Skeletal muscle cell (primary cell): ENCODE data around the gene DYNLL1.
"Not testable (repeated sequence)": the region's sequence is repeated elsewhere in the genome, so short reads cannot be mapped to it uniquely, and the experiment has no call there.

Experiments
- DNase-seq: peaks from one replicate; pipeline ENCODE4 v3.0.0-alpha.2; 2010; ENCODE audit warnings: low read depth
- H3K4me3 ChIP-seq: 2 replicates; pipeline ENCODE4 v1.5.1; 2011; ENCODE audit warnings: low read depth, mild to moderate bottlenecking, control low read depth, low read length, moderate library complexity

DYNLL1 gene

DNA sequence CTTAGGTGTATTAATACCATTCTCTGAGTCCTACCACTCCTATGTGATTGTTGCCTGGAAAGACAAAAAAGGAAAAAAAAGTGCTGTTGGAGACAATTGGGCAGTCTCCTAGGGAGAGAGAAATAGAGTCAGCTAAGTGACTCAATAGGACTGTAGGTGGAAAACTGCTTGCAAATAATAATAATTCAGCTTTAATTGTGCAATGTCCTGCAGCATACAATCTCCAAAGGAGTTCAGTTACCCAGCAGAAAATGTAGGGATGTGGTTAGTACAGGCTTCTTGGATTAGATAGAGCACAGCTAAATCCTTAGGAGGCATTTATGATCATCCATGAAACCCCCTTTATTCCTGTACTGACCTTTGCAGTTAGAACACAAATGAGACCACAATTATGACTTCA lies 23.4 kb upstream of the DYNLL1 start:
- no peak for DNase-seq

DNA sequence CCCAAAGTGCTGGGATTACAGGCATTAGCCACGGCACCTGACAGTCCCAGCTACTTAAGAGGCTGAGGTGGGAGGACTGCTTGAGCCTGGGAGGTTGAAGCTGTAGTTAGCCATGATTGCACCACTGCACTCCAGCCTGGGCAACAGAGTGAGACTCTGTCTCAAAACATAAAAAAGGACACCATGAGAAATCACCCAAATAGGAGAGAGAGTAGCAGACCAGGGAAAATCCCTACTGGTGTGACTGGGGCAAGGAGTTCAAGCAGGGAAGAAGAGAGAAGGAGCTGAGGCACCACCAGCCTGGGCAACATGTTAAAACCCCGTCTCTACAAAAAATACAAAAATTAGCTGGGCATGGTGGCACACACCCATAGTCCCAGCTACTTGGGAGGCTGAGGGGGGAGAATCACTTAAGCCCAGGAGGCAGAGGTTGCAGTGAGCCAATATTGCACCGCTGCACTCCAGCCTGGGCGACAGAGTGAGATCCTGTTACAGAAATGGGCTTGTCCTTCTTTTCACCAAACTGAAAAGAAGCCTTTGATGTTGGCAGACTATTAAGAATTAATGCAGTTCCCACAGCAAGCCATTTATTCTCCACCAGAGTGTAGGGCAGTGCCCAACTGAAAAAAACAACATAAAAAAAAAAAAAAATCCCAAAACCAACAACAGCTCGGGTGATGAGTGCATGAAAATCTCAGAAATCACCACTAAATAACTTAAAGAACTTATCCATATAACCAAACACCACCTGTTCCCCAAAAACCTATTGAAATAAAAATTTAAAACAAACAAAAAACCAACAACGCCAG lies 21.9 kb upstream of the DYNLL1 start:
- DNase-seq: no peak
- no peak overlapping the region for H3K4me3 ChIP-seq

More for the DNA sequence above, 23.4 kb upstream of the DYNLL1 start:
- no peak overlapping the region for H3K4me3 ChIP-seq

DNA sequence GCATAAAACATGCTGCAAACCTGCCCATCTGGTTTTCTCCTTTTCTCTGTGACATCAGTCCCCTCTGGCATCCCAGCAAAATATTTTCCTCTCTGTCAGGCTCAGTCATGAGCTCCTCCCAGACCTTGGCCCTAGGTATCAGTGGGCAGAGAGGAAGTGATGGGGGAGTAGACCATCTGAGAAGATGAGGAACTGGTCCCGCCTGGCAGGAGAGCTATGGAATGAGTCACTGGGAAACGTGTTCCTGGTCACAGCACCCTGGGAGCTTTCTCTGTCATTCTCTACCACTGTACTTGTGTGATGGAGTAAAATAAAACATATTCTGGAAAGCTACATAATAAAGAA lies 21.3 kb upstream of the DYNLL1 start:
- DNase-seq: peak; percentile 39
- no peak overlapping the region for H3K4me3 ChIP-seq

DNA sequence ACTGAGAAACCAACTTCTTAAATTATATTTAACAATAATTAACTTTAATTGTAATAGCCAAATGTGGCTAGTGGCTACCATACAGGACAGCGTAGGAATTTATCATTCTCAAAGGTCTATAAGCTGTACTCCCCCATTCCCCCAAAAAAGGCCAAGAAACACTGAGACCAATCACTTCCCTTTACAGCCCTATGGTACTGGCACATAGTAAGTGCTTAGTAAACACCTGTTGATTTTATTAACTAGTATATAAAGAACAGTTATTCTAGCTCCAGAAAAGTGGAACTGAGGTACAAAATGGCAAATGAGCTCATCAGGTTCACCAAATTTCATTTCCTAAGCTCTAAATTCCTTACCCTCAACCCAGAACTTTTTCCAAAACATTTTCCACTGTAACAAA lies 20.3 kb upstream of the DYNLL1 start:
- no peak for DNase-seq
- no peak overlapping the region for H3K4me3 ChIP-seq

DNA sequence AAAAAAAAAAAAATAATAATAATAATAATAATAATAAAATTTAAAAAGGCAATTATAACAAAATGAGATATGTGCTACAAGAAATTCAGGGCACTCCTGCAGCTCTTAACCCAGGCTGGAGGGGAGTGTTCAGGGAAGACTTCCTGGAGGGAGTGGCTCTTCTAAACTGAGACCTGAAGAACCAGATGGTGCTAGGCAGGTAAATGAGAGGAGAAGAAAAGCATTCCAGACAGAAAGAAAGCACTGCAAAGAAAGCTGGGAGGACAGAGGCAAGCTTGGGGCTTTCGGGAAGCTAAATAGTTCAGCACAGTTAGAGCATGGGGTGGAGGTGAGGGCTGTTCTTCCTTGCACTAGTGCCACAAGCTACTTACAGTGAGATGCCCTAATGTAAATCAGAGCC lies 16.5 kb upstream of the DYNLL1 start:
- no peak for DNase-seq
- no peak overlapping the region for H3K4me3 ChIP-seq

DNA sequence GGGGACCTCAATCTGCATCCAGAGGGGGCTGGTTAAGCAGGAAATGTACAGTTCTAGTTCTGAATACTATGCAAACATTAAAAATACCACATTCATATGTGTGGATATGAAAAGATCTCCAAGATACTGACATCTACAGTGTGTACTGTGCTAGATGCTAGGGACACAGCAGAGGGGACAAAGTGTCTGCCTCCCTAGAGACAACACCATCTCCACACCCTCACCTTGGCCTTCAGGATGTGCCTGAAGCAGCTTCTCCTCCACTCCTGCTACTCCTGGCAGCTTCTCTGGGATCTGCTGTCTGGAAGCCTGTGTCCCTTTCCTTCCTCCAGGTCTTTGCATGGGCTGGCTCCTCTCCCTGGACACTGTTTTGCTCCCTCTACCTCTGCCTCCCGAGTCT lies 15.7 kb upstream of the DYNLL1 start:
- H3K4me3 ChIP-seq: no peak overlapping the region

DNA sequence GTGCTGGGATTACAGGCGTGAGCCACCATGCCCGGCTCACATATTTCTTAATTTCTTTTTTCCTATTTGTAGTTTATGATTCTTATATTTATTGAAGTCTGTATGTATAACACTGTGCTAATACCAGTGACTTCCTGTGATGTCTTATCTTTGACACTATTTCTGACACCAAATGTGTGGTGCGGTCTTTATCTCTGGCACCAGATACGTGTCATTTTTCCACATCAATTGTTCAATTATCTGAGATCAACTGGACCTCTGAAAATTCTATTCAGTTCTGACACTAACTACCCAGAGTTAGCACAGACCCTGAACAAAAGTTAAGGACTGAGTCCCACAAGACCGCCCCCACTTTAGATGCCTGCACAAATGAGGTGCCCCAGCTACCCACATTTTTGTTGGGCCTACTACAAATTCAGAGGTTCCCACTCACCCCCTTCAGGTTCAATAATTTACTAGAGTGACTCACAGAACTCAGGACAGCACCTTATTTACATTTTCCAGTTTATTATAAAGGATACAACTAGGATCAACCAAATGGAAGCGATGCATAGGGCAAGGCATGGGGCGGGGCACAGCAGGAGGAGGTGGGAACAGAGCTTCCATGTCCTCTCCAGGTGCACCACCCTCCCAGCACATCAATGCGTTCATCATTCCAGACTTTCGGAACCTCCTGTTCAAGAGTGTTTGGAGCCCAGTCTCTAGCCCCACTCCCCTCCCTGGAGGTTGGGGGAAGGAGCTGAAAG lies 14.7 kb upstream of the DYNLL1 start:
- no peak for DNase-seq
- H3K4me3 ChIP-seq: no peak overlapping the region

More for the DNA sequence above, 15.7 kb upstream of the DYNLL1 start:
- no peak for DNase-seq

DNA sequence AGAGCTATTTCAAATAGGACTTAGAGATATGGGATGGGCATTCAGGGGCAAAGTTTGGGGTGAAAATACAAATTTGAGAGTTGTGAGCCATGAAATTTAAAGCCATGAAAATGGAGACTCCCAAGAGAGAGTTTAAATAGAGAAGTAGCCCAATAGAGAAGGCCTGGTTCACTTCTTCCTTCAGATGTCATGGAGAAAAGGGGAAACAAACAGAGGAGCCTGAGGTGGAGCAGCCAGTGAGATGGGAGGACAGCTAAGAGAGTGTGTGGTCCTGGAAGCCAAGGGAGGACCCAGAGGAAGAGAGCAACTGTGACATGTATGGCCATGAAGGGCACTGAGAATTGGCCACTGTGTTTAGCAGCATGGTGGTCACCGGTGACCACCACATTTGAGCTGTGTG lies 12.3 kb upstream of the DYNLL1 start:
- H3K4me3 ChIP-seq: no peak overlapping the region
- no peak for DNase-seq

DNA sequence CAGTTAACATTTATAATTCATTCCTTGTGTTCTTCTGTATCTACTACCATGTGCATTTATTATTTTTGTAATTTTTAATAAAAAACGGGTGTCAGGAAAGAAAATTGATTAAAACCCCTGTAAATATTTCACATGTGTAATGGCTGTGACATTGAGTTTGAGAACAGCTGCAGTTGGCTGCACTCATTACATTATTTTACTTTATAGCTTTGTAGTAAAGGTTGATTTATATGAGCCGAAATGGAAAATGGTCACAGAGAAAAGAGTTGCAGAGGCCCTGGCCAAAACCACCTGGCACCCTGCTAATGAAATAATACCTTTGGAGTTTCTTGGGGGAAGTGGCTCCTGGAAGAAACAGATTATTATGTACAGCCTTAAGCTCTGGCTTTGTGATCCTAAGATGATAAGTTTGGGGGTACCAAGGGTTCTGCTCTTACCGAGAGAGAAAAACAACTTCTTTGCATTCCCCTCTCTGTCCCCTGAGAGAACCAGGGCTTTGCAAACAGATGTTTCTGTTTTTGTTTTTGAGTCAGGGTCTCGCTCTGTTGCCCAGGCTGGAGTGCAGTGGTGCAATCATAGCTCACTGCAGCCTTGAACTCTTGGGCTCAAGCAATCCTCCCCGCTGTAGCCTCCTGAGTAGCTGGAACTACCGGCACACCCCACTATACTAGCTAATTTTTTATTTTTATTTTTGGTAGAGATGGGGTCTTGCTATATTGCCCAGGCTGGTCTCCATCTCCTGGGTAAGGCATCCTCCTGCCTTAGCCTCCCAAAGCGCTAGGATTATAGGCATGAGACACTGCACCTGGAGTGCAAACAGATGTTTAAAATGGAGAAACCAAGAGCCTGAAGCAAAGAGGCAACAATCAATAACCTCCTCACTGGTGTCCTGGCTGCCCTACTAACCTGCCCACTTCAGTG lies 9.7 kb upstream of the DYNLL1 start:
- DNase-seq: no peak
- no peak overlapping the region for H3K4me3 ChIP-seq

DNA sequence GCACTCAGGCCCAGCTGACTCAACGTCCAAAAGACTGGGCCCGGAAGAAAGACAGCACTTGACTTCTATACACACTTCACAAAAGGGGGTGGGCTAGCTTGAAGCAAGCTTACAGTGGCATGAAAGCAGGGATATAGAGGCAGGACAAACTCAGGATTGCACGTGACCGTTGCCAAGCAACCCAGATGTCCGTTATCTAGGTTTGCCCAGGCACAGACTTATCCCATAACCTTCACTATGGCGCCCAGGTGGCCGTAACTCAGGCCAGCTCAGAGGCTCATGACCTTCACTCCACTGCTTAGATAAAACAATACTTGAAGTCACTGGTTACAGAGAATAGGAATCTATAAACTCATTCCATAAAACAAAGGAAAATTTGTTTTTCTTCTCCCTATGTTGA lies 8.4 kb upstream of the DYNLL1 start:
- not testable (repeated sequence) for DNase-seq, H3K4me3 ChIP-seq

DNA sequence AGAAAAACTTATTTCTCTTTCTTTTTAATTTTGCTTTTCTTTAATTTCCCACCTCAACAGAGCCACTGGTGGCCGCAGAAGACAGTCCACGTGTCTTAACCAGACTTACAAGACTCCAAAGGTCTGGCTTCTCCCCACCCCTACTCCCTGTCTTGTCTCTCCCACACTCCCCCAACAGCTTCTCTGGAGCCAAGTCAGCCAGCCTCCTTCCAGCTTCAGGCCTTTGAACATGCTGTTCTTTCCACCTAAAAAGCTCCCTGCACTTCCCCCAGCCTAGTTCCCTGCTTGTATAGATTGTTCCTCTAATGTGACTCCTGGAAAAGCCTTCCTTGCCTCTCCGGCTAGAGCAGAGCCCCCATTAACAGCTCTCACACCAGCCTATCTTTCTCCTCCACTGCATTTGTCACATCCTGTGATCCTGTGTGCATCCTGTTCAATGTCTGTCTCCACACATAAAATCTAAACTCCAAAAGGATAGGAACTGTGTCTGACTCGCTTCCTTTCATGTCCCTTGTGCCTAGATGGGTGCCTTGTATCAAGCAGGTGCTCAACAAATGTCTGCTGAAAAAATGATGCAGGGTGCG lies 7.8 kb upstream of the DYNLL1 start:
- DNase-seq: no peak
- H3K4me3 ChIP-seq: no peak overlapping the region

DNA sequence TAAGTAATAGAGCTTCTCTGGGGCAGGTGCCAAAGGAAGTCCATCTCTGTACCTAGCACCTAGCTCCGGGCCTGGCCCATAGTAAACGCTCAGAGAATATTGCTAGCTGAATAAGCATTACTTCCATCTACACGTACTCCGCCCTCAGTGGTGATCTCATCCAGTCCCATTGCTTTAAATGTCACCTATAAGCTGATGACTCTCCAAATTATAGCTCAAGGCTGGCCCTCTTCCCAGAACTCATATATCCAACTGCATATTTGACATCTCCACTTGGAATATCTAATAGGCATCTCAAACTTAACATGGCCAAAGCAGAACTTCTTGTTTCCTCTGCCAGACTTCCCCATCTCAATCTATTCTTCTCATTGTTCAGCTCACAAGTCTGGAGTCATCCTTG lies 6.9 kb upstream of the DYNLL1 start:
- no peak overlapping the region for H3K4me3 ChIP-seq
- DNase-seq: no peak

DNA sequence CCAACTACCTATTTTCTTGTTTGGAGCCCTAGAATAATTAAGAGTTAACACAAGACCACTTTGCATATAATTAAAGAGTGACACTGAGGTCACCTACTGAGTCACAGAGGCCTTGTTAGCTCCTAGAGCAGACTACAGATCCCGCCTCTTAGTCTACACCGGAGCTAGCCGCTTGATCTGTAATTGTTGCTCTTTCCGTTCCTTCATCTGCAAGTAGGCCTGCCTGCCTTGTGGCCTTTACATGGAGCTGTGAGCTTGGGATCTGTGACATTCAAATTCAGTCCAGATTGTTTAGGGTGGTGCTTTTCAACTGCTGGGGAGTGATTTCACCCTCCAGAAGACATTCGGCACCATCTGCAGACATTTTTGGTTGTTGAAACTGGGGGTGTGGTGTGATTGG lies 5.6 kb upstream of the DYNLL1 start:
- DNase-seq: no peak
- H3K4me3 ChIP-seq: no peak overlapping the region

DNA sequence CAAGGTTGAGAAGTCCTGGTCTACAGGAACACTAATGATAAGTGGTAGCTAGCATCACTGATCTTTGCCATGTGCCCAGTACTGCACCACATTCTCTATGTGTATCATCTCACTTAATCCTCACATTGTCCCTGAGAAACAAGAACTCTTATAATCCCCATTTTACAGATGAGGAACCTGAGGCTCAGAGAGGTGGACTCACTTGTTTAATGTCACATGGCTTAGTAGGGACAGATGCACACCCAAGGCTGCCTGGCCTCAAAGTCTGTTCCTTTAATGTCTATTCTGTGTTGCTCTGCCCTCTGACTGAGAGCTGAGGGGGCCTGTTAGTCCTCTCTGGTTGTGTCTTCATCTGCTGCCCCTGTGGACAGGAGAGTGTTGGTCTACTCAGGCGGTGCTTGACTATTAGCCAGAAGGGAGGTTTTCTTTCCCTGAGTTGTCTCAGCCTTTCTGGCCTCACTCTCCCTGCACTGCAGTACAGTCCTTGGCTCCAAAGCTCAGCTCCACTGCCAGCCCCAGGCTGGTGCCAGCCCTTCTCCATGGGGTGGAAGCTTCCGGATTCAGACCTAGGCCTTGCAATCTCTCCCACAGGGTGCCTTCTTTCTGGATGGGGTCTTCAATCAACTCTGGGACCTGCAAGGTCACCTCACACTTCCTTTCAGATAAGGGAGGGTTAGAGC lies 4.9 kb upstream of the DYNLL1 start:
- DNase-seq: no peak
- no peak overlapping the region for H3K4me3 ChIP-seq

DNA sequence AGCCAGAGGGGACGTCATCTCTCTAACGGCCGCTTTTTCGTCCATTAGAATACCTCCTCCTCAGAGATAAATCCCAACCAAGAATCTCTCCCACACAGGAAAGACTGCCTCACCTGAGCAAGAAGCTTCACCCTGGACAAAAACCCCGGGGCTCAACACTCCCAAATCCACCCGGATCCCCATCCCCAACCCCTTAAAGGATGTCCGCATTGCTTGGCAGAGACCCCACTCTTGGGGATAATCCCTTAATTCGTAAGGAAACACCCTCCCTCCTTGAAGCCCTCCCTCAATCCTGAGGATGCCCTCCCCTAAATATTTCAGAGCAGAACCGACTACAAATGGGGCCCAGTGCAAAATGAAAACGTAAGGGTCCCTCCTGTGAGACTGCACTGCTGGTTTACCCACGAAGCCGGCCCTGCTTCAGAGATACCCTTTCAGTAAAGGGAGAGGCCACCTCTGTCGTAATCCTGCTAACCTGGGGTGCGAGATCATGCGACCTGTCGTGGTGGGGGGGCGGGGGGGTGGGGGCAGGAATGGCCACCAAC lies 655 bp upstream of the DYNLL1 start:
- DNase-seq: no peak
- peak overlapping the region; percentile 89 for H3K4me3 ChIP-seq

DNA sequence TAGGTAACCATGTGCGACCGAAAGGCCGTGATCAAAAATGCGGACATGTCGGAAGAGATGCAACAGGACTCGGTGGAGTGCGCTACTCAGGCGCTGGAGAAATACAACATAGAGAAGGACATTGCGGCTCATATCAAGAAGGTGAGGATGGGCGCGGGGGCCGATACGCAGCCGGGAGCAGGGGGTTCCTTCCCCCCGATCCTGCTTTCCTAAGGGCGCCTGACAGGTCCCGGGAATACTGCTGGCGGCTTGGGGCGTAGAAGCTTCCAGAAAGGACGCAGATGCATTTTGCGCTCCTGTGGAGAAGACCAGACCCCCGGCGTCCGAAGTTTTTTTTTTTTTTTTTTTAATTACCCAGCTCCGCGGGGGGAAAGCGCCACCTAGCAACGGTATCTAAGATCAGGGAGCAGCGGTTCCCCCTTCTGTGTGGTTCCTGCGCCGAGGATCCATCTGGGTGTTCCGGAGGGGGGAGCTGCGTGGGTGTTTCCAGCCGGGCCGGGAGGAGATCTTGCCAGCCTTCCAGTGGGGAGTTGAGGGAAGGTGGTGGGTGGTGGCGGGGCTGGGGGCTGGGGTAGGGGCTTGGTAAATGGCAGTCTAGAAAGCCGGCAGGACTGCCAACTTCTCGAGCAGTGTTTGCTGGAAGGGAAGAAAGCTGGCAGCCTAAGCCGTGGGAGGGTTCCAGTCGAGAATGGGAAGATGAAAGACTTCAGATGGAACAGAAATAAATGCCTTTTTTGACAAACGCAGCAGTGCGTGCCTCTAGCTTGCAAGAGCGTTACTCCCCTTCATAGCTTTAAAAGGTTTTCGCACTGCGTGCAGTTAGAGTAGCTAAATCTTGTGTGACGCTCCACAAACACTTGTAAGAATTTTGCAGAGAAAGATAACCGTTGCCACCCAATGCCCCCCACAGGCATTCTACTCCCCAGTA lies 764 bp downstream of the DYNLL1 start:
- DNase-seq: no peak
- H3K4me3 ChIP-seq: peak overlapping the region; percentile 89

DNA sequence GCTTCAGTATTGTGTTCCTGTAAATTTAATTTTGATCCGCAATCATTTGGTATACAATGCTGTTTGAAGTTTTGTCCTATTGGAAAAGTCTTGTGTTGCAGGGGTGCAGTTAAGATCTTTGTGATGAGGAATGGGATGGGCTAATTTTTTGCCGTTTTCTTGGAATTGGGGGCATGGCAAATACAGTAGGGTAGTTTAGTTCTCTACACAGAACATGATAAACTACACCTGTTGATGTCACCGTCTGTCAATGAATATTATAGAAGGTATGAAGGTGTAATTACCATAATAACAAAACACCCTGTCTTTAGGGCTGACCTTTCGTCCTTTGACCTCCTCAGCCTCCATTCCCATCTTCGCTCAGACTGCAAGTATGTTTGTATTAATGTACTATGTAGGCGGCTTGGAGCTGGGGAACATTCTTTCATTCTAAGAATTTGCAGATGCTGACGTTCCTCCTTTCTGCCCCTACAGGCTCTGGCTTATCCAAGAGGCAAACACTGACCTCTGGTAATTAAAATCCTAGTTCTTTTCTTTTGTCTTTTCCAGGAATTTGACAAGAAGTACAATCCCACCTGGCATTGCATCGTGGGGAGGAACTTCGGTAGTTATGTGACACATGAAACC lies 1.7 kb downstream of the DYNLL1 start:
- no peak for DNase-seq
- peak overlapping the region; percentile 89 for H3K4me3 ChIP-seq
